Osteocyte (in vitro differentiated cells): ENCODE measurements around the gene BNIP5. TPM values are rescaled to one million over a fixed set of nuclear protein-coding genes. Genes with fewer than 3 reads are reported as not detected.

Experiments
- DNase-seq: peaks from one replicate; pipeline ENCODE4 v3.0.0; 2021; ENCODE audit warnings: mixed read lengths; ENCODE audit not compliant: unreplicated experiment; ENCODE audit errors: extremely low spot score
- H3K27ac Mint-ChIP-seq: one replicate; pipeline ENCODE4 v1.8.0; 2021; ENCODE audit warnings: mild to moderate bottlenecking, mixed read lengths; ENCODE audit not compliant: unreplicated experiment
- H3K27me3 Mint-ChIP-seq: one replicate; pipeline ENCODE4 v1.8.0; 2021; ENCODE audit warnings: mixed read lengths; ENCODE audit not compliant: unreplicated experiment
- H3K36me3 Mint-ChIP-seq: one replicate; pipeline ENCODE4 v1.8.0; 2021; ENCODE audit warnings: mixed read lengths; ENCODE audit not compliant: unreplicated experiment
- H3K4me1 Mint-ChIP-seq: one replicate; pipeline ENCODE4 v1.8.0; 2021; ENCODE audit warnings: mixed read lengths; ENCODE audit not compliant: unreplicated experiment
- H3K4me3 Mint-ChIP-seq: one replicate; pipeline ENCODE4 v1.8.0; 2021; ENCODE audit warnings: mild to moderate bottlenecking, moderate library complexity, mixed read lengths; ENCODE audit not compliant: unreplicated experiment
- H3K9me3 Mint-ChIP-seq: one replicate; pipeline ENCODE4 v1.8.0; 2021; ENCODE audit warnings: mixed read lengths; ENCODE audit not compliant: unreplicated experiment
- total RNA-seq: library from RNA; stranded (reverse); gene quantifications from 2 replicates; pipeline ENCODE4 v1.2.1, GENCODE V29; 2021
- TF ChIP-seq, protein P1 (sequence below): fragments of 200-600 bp; sonication (generic); IDR thresholded peaks from 2 replicates; pipeline ENCODE4 v1.5.0; 2021; ENCODE audit warnings: antibody characterized with exemption, mild to moderate bottlenecking, moderate library complexity

The BNIP5 gene
- total RNA-seq, 1 donor from 2014 or later, result not detected

GRCh38 chr6:36319821-36320220 is 16.9 kb downstream of the BNIP5 start:
- Mint-ChIP-seq H3K27ac (no peak overlapping the region), H3K4me3 (no peak overlapping the region), H3K9me3 (no peaks in the 10 kb centered on the region), H3K36me3 (no peaks in the 10 kb centered on the region), H3K4me1 (no peaks in the 10 kb centered on the region), H3K27me3 (peaks cover 41% of the 10 kb centered on the region)
- TF ChIP-seq, protein P1, sequence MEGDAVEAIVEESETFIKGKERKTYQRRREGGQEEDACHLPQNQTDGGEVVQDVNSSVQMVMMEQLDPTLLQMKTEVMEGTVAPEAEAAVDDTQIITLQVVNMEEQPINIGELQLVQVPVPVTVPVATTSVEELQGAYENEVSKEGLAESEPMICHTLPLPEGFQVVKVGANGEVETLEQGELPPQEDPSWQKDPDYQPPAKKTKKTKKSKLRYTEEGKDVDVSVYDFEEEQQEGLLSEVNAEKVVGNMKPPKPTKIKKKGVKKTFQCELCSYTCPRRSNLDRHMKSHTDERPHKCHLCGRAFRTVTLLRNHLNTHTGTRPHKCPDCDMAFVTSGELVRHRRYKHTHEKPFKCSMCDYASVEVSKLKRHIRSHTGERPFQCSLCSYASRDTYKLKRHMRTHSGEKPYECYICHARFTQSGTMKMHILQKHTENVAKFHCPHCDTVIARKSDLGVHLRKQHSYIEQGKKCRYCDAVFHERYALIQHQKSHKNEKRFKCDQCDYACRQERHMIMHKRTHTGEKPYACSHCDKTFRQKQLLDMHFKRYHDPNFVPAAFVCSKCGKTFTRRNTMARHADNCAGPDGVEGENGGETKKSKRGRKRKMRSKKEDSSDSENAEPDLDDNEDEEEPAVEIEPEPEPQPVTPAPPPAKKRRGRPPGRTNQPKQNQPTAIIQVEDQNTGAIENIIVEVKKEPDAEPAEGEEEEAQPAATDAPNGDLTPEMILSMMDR, result no peak
- DNase-seq, result no peak

GRCh38 chr6:36319436-36319762 is 17.3 kb downstream of the BNIP5 start:
- Mint-ChIP-seq H3K9me3 (no peaks in the 10 kb centered on the region), H3K27me3 (peaks cover 41% of the 10 kb centered on the region), H3K4me1 (no peaks in the 10 kb centered on the region), H3K4me3 (no peak overlapping the region), H3K36me3 (no peaks in the 10 kb centered on the region), H3K27ac (no peak overlapping the region)
- TF ChIP-seq, protein P1, result no peak
- DNase-seq, result no peak

DNA sequence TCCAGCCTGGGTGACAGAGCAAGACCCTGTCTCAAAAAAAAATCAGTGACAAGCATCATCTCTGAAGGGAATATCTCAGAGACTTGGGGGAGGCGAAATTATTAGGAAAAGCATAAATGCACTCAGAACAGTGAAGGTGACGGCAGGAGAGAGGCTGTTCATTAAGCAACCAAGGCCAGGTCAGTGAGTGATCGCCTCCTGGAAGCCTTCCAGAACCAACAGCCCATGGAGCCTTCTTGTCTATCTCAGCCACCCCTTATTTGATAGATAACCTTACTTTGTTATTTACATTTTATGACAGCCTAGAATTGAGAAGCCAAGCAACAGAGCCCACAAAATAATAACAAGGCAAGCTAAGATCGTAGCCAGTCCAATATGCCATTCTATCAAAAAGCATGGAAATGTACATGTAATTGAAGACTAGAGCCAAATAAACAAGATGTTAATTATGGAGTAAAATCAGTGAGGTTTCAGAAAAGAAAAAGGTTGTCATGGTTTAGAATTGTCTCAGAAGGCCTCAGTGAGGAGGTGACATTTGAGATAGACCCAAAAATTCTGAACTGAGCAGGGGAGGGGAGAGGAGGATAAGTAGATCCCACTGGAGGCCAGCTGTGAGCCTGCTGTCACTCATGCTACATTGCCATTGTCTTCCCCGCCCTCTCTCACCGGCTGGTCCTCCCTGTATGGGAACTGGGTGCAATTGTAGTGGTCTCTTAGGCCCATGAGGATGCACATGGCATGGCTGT is 17.8 kb downstream of the BNIP5 start:
- TF ChIP-seq, protein P1, result no peak
- H3K9me3 Mint-ChIP-seq, result no peaks in the 10 kb centered on the region
- no peak overlapping the region for H3K4me3 Mint-ChIP-seq
- H3K4me1 Mint-ChIP-seq, result no peaks in the 10 kb centered on the region
- DNase-seq, result no peak
- no peak overlapping the region for H3K27ac Mint-ChIP-seq
- H3K36me3 Mint-ChIP-seq, result no peaks in the 10 kb centered on the region
- peaks cover 41% of the 10 kb centered on the region for H3K27me3 Mint-ChIP-seq

DNA sequence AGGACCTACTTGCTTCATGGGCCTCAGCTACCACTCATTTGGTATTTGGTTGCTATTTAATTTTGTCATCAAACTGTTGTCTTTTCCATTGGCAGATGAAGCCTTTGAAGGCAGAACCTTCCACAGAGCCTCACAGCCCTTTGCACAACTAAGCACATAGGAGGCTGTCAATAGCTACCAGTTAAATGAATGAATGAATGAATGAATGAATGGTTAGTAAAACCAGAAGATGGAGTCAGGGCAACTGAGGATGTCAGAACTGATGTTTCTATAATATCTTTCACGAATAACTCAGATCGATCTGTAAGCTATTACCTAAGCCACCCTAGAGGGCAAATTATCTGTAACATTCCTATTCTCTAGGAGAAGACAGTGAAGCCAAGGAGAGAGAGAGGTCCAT is 19.1 kb downstream of the BNIP5 start:
- DNase-seq, result no peak
- TF ChIP-seq, protein P1, result no peak
- Mint-ChIP-seq H3K4me1 (no peaks in the 10 kb centered on the region), H3K27ac (no peak overlapping the region), H3K9me3 (no peaks in the 10 kb centered on the region), H3K27me3 (peaks cover 41% of the 10 kb centered on the region), H3K36me3 (no peaks in the 10 kb centered on the region), H3K4me3 (no peak overlapping the region)

DNA sequence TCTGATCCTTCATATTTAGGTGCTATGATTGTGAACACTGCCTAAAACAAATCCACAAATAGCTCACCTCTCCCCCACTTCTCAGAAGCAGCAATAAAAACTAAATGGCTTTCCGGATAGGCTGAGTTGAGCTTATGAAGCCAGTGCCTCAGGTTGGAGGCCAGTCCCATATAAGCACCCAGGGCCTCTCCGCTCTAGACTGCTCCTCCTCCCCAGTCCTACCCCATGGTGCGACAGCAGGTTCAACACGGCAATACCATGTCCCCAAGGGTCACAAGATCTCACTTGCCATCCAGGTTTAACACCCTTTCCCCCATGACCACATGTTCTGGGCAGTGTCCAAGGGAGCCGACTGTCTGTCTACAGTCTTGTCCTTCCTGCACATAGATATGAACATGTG is 20.8 kb downstream of the BNIP5 start:
- no peaks in the 10 kb centered on the region for H3K4me1 Mint-ChIP-seq
- no peak overlapping the region for H3K4me3 Mint-ChIP-seq
- TF ChIP-seq, protein P1, result no peak
- H3K27me3 Mint-ChIP-seq, result peaks cover 51% of the 10 kb centered on the region
- H3K36me3 Mint-ChIP-seq, result no peaks in the 10 kb centered on the region
- no peaks in the 10 kb centered on the region for H3K9me3 Mint-ChIP-seq
- no peak overlapping the region for H3K27ac Mint-ChIP-seq
- DNase-seq, result no peak
